GM21367 (cell line): ENCODE results near the gene ABHD5.

Experiments used
- ATAC-seq: cut with Tn5 transposase; IDR thresholded peaks from one replicate; pipeline ENCODE4 v1.9.1; 2021; ENCODE audit not compliant: unreplicated experiment

ABHD5 gene

DNA sequence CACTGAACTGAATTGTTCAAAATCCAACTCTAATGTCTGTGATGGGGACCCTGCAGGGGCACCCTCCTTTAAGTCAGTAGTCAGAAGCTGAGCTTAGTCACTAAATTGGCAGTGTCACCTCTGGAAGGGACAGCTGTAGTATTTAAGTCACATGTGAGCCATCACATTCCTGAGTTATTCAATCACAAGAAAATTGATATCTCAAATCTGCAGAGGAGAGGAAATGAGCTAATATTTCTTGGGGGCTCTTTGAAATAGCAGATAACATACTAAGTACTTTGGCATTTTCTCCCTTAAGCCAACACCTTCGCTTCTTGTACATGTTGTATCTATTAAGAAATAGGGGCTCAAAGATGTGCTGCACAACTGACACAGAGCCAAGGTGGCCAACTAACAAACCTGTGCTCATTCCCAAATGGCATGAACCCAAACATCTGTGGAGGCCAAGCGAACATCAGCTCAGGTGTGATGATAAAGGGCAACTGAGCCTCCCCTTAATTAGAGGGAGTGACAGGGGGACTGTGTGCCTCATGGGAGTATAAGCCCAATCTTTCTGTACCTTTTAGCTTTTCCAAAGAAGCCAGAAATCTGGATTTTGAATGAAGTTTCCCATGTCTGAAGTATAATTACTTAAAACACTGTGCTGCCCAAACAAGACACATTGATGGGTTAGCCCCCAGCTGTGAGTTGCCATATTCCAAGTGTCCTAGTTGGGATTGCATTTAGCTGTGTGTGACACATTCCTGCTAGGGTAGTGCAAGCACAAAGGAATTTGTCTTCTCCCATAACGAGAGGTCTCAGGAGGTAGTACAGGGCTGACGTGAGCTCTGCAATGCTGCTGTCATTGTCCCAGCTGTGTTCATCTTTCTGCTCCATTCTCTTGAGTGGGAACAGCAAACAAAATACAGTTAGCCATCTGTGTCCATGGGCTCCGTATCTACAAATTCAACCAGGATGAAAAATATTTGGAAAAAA, 63.3 kb downstream of the ABHD5 start:
- ATAC-seq: no peak

DNA sequence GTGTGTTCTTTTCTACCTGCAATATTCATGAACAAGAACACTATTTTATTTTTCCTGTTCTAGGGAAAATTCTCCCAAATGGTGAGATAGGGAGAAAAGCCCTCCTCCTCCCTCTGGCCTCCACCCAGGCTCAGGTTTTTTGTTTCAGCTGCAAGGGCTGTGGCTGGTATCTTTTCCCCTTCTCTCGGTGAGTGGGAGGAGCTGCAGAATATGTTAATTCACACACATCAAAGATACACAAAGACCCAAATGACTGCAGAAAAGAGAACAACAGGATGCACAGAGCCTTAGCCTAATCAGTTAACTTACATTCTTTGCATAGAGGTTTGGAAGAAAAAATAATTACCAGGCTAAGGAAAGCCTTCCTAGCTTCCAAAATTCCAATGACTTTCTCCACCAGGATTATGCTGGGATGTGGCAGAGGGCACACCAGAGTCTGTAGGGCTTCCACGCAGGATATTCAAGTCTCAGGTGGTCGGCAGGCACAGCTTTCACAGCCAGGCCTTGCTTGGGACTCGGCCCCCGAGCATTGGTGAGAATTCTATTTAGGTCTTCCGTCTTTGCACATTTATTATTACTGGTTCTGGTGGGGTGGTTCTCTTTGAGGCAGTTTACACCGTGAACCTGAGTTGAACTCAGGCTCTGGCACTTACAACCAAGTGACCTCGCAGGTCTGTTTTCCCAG, 64.9 kb downstream of the ABHD5 start:
- no peak for ATAC-seq

DNA sequence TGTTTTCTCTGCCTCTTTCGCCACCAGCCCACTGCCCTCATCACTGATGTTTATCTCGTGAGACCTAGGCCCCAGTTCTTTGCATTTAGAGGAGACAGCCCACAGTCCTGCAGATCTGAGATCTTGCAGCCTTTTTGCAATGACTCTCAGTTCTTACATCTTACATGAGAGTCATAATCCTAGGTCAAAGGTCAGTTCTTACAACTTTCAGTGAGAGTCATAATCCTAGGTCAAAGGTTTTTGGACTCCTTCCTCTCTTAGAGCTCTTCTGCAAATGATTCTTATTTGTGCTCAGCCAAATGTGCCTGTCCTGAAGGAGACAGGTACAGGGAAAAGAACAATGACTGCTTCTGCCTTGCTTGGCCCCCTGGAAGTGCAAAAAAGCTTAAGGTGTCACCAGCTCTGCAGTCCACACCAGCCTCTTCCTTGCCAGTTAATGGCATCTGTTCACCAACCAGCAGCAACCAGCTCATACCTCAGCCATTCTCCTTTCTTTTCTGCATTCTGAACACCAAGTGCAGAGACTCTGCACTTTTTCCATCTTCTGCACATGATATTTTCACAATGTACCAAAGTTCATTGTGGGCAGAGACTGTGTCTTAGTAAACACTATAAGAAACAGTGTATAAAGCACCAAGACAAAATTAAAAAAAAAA, 67.1 kb downstream of the ABHD5 start:
- no peak for ATAC-seq

DNA sequence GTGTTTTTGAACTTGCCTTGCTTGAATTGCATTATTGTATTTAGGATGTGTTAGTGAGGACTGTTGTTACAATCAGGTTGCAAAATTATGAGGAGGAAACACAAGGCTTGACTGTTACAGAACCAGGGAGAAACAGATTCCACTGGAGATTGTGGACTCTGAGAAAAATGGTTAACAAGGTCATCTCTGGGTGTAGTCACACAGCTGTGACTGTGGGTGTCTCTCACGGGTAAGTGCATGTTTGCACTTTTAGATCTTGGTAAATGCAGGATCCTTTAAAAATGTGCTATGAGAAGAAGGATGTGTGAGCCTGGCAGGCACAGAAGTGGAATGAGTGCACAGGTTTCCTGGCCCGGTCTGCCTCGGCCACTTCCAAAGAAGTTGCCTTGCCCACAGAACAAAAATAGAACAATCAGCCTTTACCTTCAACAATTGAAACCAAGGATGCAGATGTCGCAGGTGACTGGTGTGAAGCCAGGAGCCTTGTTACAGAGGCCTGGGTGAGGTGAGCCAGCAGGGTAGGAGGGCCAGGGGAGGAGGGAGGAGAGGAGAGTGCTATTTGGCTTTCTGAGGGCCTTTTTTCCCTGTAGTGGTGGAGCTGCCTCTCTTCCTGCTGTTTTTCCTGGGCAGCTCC, 68.0 kb downstream of the ABHD5 start:
- no peak for ATAC-seq

- ATAC-seq: no peak
Measured at GRCh38 chr3:43759297-43759782, 68.6 kb downstream of the ABHD5 start.

- ATAC-seq: no peak
Measured at GRCh38 chr3:43759938-43760337, 69.2 kb downstream of the ABHD5 start.

GRCh38 chr3:43760938-43761337, 70.2 kb downstream of the ABHD5 start:
- ATAC-seq: no peak

GRCh38 chr3:43762451-43762850, 71.7 kb downstream of the ABHD5 start:
- no peak for ATAC-seq

- no peak for ATAC-seq
Measured at GRCh38 chr3:43764056-43764455, 73.3 kb downstream of the ABHD5 start.

DNA sequence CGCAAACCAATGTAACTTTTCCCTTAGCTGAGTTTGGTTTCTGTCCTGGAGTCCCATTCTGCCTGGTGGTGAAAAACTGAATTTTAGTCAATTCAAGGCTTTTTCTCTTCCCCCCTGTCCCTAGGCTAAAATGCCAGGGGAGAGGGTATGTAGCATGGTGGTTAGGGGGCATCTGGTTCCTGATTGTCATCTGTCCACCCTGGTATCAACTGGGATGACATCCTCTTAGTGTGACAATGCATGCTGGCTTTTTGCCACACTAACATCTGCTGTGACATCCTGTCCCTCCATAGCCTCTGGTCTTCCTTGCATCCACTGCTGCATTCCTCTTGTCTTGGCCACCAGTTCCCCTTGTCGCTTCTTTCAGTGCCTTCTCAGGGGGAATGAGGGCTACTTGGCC, 73.7 kb downstream of the ABHD5 start:
- ATAC-seq: no peak

GRCh38 chr3:43765521-43765971, 74.8 kb downstream of the ABHD5 start:
- ATAC-seq: no peak

GRCh38 chr3:43766672-43767465, 76.1 kb downstream of the ABHD5 start:
- no peak for ATAC-seq

GRCh38 chr3:43768381-43768973, 77.7 kb downstream of the ABHD5 start:
- no peak for ATAC-seq

DNA sequence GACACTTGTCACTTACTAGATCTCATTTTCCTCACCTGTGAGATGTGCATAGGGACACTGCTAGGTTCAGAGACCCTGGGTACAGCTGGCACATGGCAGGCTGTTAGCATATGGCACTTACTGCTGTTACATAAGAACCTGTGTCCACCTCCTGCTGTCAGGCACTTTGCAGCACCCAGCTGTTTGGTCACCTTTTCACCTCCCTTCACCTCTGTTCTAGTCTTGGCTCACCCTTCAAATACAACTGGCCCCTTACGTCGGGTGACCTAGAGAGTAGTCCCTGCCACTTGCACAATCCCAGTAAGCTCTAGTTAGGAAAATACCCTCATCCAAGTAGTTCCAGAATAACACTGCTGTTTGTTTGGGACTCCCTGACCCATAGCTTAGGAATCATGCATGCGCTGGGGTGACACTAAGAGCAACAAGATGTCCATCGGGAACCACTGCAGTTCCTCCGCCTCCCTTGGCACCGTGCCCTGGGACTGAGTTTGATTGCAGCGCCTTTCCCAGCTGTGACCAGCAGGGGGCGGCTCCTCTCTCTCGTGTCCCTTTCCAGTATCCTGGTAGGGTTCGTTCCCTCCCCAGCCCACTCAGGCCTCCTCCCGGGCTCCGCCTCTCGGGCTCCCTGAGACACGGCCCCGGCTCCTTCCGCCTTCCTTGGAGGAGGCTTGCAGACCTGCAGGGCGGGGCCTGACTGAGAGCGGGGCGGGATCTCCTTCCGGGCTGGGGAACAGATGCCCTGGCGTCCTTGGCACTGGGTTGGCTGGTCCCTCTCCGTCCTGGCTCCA, 78.6 kb downstream of the ABHD5 start:
- peak; percentile 59 for ATAC-seq

DNA sequence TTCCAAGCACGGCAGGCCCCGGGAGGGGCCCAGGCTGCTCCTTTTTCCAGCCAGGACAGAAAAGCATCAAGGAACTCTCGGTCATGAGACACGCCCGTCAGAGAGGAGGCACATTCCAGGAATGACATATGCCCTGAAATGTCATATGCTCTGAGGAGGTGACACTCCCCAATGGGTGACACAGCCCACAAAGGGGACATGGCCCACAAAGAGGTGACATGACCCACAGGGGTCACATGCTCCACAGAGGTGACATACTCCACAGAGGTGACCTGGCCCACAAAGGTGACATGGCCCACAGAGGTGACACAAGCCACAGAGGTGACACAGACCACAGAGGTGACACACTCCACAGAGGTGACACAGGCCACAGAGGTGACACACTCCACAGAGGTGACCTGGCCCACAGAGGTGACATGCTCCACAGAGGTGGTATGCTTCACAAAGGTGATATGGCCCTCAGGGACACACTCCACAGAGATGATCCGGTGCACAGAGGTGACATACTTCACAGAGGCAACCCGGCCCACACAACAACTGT, 79.2 kb downstream of the ABHD5 start:
- no peak for ATAC-seq

DNA sequence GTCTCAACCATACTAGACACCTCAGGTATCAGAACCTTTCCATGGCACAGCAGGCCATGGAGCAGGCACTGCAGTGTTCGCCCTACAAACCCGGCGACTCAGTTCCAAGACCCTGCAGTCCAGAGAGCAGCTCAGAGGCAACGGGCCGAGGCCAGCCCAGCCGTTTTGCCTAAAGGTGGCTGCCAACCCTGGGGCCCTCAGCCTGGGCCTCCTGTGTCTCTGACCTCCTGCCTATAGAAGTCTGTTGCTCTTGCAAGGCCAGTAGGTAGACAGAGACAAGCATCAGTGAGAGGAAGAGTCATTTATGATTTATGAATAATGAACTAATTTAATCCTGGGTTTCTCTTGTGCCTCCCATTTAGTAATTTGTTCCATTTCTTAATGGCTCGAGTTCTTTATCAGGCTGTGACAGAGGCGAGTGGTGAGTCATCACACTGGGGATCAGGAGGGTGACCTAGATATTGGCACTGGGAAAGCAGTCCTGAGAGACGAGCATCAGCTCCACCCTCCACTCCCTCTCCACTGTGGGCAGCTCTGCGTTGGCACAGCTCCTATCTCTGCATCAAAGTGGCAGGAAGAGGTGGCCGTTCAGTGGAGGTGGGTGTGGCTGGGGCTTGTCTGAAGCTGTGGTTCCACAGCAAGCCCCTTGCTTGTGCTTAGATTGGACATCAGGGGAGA, 79.8 kb downstream of the ABHD5 start:
- no peak for ATAC-seq

DNA sequence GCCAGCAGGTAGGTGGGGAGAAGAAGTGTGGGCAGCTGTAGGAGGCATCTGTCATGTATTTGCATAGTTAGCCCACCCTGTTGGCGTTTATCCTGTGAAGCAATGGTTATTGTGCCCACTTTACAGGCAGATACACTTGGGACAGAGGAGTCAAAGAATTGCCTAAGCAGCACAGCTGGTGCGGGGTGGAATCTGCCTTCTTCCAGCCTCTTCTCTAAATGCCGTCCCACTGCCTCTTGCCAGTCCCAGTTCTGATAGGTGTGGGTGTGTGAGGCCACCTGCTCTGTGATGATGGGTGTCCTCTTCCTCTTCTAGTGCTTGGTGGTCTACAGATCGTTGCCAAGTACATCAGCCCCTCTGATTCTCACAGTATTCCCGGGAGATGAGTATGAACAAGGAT, 80.9 kb downstream of the ABHD5 start:
- ATAC-seq: no peak
